ENCODE data around the gene APOOL. TPM values are rescaled to one million over a fixed set of nuclear protein-coding genes. Genes with fewer than 3 reads are reported as not detected.
"Not testable (repeated sequence)": the region's sequence is repeated elsewhere in the genome, so short reads cannot be mapped to it uniquely, and the experiment has no call there.

APOOL gene
- total and polyA plus RNA-seq, 12 donors, result 2.7 to 37.7 (median 18.4) TPM

DNA sequence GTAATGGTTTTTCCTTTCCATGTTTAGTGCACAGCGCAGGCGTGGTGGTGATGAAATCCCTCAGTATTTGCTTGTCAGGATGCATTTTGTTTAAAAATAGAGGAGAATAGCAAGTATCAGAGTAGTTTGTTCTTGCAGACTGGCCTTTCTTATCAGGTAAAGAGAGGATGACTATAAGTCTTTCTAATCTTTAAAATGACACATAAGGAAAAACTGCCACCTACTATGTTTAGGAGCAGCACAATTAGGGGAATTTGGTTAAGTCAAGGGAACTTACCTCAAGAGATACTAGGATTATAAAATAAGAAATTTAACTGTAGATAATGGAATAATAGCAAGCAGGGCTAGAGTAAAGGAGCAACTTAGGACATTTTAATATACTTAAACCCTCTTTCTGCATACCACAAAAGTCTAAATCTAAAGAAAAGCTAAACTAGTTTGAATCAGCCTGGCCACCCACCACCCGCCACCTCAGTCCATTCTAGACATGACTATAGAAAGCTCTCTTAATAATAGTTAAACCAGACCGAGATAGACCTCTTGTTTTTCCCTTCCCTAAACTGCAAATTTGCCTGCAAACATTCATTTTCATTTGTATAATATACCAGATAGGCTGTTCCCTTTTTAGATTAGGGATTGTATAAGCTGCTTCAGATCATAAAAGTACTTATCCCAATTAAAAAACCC, 62.0 kb downstream of the APOOL start:
- Histone ChIP-seq H3K36me3 (replicated peaks in 1 of 2) (no peaks in the 10 kb centered on the region), H3K27me3 (no peaks in the 10 kb centered on the region), H3K4me3 (no peak overlapping the region), H3K9me3 (replicated peaks in 1 of 3) (no peaks in the 10 kb centered on the region), H3K27ac (no peak overlapping the region), H3K4me1 (replicated peaks in 1 of 2) (no peaks in the 10 kb centered on the region)
- TF ChIP-seq, protein P1, sequence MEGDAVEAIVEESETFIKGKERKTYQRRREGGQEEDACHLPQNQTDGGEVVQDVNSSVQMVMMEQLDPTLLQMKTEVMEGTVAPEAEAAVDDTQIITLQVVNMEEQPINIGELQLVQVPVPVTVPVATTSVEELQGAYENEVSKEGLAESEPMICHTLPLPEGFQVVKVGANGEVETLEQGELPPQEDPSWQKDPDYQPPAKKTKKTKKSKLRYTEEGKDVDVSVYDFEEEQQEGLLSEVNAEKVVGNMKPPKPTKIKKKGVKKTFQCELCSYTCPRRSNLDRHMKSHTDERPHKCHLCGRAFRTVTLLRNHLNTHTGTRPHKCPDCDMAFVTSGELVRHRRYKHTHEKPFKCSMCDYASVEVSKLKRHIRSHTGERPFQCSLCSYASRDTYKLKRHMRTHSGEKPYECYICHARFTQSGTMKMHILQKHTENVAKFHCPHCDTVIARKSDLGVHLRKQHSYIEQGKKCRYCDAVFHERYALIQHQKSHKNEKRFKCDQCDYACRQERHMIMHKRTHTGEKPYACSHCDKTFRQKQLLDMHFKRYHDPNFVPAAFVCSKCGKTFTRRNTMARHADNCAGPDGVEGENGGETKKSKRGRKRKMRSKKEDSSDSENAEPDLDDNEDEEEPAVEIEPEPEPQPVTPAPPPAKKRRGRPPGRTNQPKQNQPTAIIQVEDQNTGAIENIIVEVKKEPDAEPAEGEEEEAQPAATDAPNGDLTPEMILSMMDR (IDR thresholded peaks at IDR 0.05), result no peak
- no peak for TF ChIP-seq POLR2A (IDR thresholded peaks at IDR 0.05)
- intact Hi-C loops (cut with DNase I), result no loop called here
- no peak for DNase-seq
- 44 to 70% (median 60%) methylated on average over 4 of the region's 4 CpGs for WGBS, 4 donors

GRCh38 chrX:85077247-85077646, 73.6 kb downstream of the APOOL start:
- intact Hi-C loops (cut with DNase I), result not testable (repeated sequence)
- 91 to 100% (median 100%) methylated on average over 1 of the region's 1 CpG; no CpG with 5 or more reads in 1 of the 4 donors for WGBS, 4 donors

GRCh38 chrX:85084770-85085393, 81.2 kb downstream of the APOOL start:
- Histone ChIP-seq H3K36me3 (replicated peaks in 1 of 2) (no peaks in the 10 kb centered on the region), H3K4me3 (no peak overlapping the region), H3K27me3 (no peaks in the 10 kb centered on the region), H3K4me1 (replicated peaks in 1 of 2) (no peaks in the 10 kb centered on the region), H3K27ac (no peak overlapping the region), H3K9me3 (replicated peaks in 1 of 3) (no peaks in the 10 kb centered on the region)
- no peak for TF ChIP-seq POLR2A (IDR thresholded peaks at IDR 0.05)
- TF ChIP-seq, protein P1 (IDR thresholded peaks at IDR 0.05), result peak; percentile 38 to 89 (median 58)
- intact Hi-C loops (cut with DNase I), result no loop called here
- DNase-seq, result peak in 4 of 7 donors; percentile 6 to 36 (median 21)
- 38 to 71% (median 52%) methylated on average over 2 of the region's 2 CpGs for WGBS, 4 donors

More at GRCh38 chrX:85077247-85077646, 73.6 kb downstream of the APOOL start:
- not testable (repeated sequence) for H3K27ac ChIP-seq; H3K4me3 ChIP-seq; H3K36me3 ChIP-seq (replicated peaks in 1 of 2); DNase-seq; H3K9me3 ChIP-seq (replicated peaks in 1 of 3); H3K27me3 ChIP-seq; H3K4me1 ChIP-seq (replicated peaks in 1 of 2)

DNA sequence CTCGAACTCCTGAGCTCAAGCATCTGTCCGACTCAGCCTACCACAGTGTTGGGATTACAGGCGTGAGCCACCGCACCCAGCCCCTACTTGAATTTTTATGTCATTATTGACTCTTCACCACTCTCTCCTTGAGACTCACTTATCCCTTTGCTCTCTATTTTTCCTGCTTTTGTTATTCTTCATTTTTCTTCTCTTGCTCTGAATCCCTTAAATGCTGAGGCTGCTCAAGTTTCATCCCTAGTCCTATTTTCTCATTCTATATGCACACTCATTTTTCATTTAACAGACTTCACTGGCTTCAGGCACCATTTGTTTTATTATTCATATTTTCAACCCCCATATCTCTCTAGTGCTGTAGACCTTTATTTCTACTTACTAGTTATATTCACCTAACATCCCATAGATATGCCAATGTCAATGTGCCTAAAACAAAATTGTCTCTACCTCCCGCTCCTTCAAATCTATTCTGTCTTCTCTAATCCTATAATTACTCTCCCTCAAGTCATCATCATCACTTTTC, 85.7 kb downstream of the APOOL start:
- no peaks in the 10 kb centered on the region for H3K27me3 ChIP-seq
- H3K27ac ChIP-seq, result no peak overlapping the region
- H3K36me3 ChIP-seq (replicated peaks in 1 of 2), result no peaks in the 10 kb centered on the region
- intact Hi-C loops (cut with DNase I), result no loop called here
- TF ChIP-seq, protein P1 (IDR thresholded peaks at IDR 0.05), result no peak
- TF ChIP-seq POLR2A (IDR thresholded peaks at IDR 0.05), result no peak
- H3K9me3 ChIP-seq (replicated peaks in 1 of 3), result no peaks in the 10 kb centered on the region
- no peaks in the 10 kb centered on the region for H3K4me1 ChIP-seq (replicated peaks in 1 of 2)
- DNase-seq, result no peak
- no peak overlapping the region for H3K4me3 ChIP-seq
- WGBS, 4 donors, result 81 to 99% (median 90%) methylated on average over 5 of the region's 5 CpGs
